ENCODE results near the gene TCP11.

GRCh38 chr6:35166116-35166515, 25.0 kb upstream of the TCP11 start:
- TF ChIP-seq CTCF (IDR thresholded peaks at IDR 0.05; ENCODE audit: low read depth, low read length, poor library complexity, severe bottlenecking) (no peak), EZH2phosphoT487 (IDR thresholded peaks at IDR 0.05; ENCODE audit: borderline replicate concordance, low read length) (no peak)

All from DOHH2 (cell line).